H9 (cell line): ENCODE measurements around the gene PRPF6. TPM values are rescaled to one million over a fixed set of nuclear protein-coding genes. Genes with fewer than 3 reads are reported as not detected.

Experiments used
- DNase-seq: peaks from one replicate; pipeline ENCODE4 v3.0.0-alpha.2; 2017
- H2AFZ ChIP-seq: one replicate; pipeline ENCODE4 v1.6.1; 2013; ENCODE audit warnings: mild to moderate bottlenecking, low read length, control low read depth, moderate library complexity
- H2AK5ac ChIP-seq: 2 replicates; pipeline ENCODE4 v1.6.1; 2013; ENCODE audit warnings: low read length, control low read depth, mixed read lengths; ENCODE audit not compliant: insufficient read length
- H2BK120ac ChIP-seq: one replicate; pipeline ENCODE4 v1.6.1; 2013; ENCODE audit warnings: low read depth, mild to moderate bottlenecking, low read length, control low read depth, inconsistent platforms; ENCODE audit not compliant: poor library complexity, severe bottlenecking
- H2BK12ac ChIP-seq: 2 replicates; pipeline ENCODE4 v1.6.1; 2013; ENCODE audit warnings: low read length, control low read depth, mixed read lengths, low read depth; ENCODE audit not compliant: insufficient read length
- H2BK15ac ChIP-seq: 2 replicates; pipeline ENCODE4 v1.6.1; 2013; ENCODE audit warnings: low read depth, low read length, control low read depth
- H2BK20ac ChIP-seq: one replicate; pipeline ENCODE4 v1.6.1; 2013; ENCODE audit warnings: low read depth, mild to moderate bottlenecking, low read length, control low read depth, inconsistent platforms; ENCODE audit not compliant: poor library complexity, severe bottlenecking
- H2BK5ac ChIP-seq: 2 replicates; pipeline ENCODE4 v1.6.1; 2013; ENCODE audit warnings: low read length, control low read depth, mixed read lengths; ENCODE audit not compliant: insufficient read length
- H3K14ac ChIP-seq: 2 replicates; pipeline ENCODE4 v1.6.1; 2013; ENCODE audit warnings: low read length, control low read depth; ENCODE audit not compliant: insufficient read depth
- H3K18ac ChIP-seq: 2 replicates; pipeline ENCODE4 v1.6.1; 2013; ENCODE audit warnings: low read depth, mild to moderate bottlenecking, mixed read lengths, low read length, control low read depth; ENCODE audit not compliant: insufficient read length
- H3K23ac ChIP-seq: 2 replicates; pipeline ENCODE4 v1.6.1; 2013; ENCODE audit warnings: low read length, control low read depth, mixed read lengths, low read depth; ENCODE audit not compliant: insufficient read length
- H3K23me2 ChIP-seq: 2 replicates; pipeline ENCODE4 v1.6.1; 2013; ENCODE audit warnings: low read depth, mild to moderate bottlenecking, mixed read lengths, low read length, control low read depth; ENCODE audit not compliant: insufficient read length, poor library complexity, severe bottlenecking
- H3K27ac ChIP-seq: 2 replicates; pipeline ENCODE4 v1.5.1; 2013; ENCODE audit warnings: low read length, control low read depth, mixed read lengths, low read depth; ENCODE audit not compliant: insufficient read length
- H3K27me3 ChIP-seq: 2 replicates; pipeline ENCODE4 v1.6.1; 2013; ENCODE audit warnings: low read length, control low read depth, inconsistent platforms; ENCODE audit not compliant: insufficient read depth
- H3K4ac ChIP-seq: 2 replicates; pipeline ENCODE4 v1.6.1; 2013; ENCODE audit warnings: low read depth, mild to moderate bottlenecking, control low read depth, inconsistent platforms, low read length, moderate library complexity
- H3K4me1 ChIP-seq: 2 replicates; pipeline ENCODE4 v1.6.1; 2013; ENCODE audit warnings: low read length, control low read depth, inconsistent platforms; ENCODE audit not compliant: insufficient read depth
- H3K4me2 ChIP-seq: 2 replicates; pipeline ENCODE4 v1.6.1; 2013; ENCODE audit warnings: low read length, control low read depth, mixed read lengths; ENCODE audit not compliant: insufficient read length, insufficient read depth
- H3K56ac ChIP-seq: 2 replicates; pipeline ENCODE4 v1.6.1; 2013; ENCODE audit warnings: low read depth, mild to moderate bottlenecking, mixed read lengths, low read length, control low read depth; ENCODE audit not compliant: insufficient read length
- H3K79me1 ChIP-seq: 2 replicates; pipeline ENCODE4 v1.6.1; 2013; ENCODE audit warnings: low read depth, mild to moderate bottlenecking, moderate library complexity, low read length, control low read depth, inconsistent platforms; ENCODE audit not compliant: insufficient read depth, poor library complexity, severe bottlenecking
- H3K79me2 ChIP-seq: 2 replicates; pipeline ENCODE4 v1.6.1; 2013; ENCODE audit warnings: low read length, control low read depth, inconsistent platforms; ENCODE audit not compliant: insufficient read depth
- H3K9ac ChIP-seq: 2 replicates; pipeline ENCODE4 v1.6.1; 2013; ENCODE audit warnings: low read length, control low read depth, mixed read lengths; ENCODE audit not compliant: insufficient read length; ENCODE audit errors: extremely low read depth
- H3K9me3 ChIP-seq: one replicate; pipeline ENCODE4 v1.6.1; 2013; ENCODE audit warnings: low read depth, low read length, inconsistent platforms; ENCODE audit not compliant: control insufficient read depth
- H3T11ph ChIP-seq: one replicate; pipeline ENCODE4 v1.6.1; 2013; ENCODE audit warnings: mild to moderate bottlenecking, low read length, control low read depth, inconsistent platforms
- H4K20me1 ChIP-seq: one replicate; pipeline ENCODE4 v1.6.1; 2013; ENCODE audit not compliant: control insufficient read depth, insufficient read length, insufficient read depth
- H4K5ac ChIP-seq: 2 replicates; pipeline ENCODE4 v1.6.1; 2013; ENCODE audit warnings: low read depth, mild to moderate bottlenecking, mixed read lengths, low read length, control low read depth; ENCODE audit not compliant: insufficient read length
- H4K8ac ChIP-seq: replicated peaks from 2 replicates; pipeline ENCODE4 v1.6.1; 2013; ENCODE audit warnings: low read length, control low read depth, mixed read lengths, low read depth; ENCODE audit not compliant: insufficient read length
- H4K91ac ChIP-seq: 2 replicates; pipeline ENCODE4 v1.6.1; 2013; ENCODE audit warnings: low read depth, mild to moderate bottlenecking, moderate library complexity, mixed read lengths, low read length, control low read depth; ENCODE audit not compliant: insufficient read length
- H3K27ac Mint-ChIP-seq, 3 experiments: 2 replicates in 2 of 3; 3 replicates in 1 of 3; pipeline ENCODE4 v1.8.0; 2020 to 2021; ENCODE audit warnings: mixed read lengths in 3 of 3, mild to moderate bottlenecking in 1 of 3, moderate library complexity in 1 of 3
- H3K27me3 Mint-ChIP-seq: 2 replicates; pipeline ENCODE4 v1.8.0; 2021; ENCODE audit warnings: low read depth, mild to moderate bottlenecking, moderate library complexity, mixed read lengths
- H3K36me3 Mint-ChIP-seq, 3 experiments: 2 replicates in 2 of 3; 3 replicates in 1 of 3; pipeline ENCODE4 v1.8.0; 2020 to 2021; ENCODE audit warnings: low read depth in 3 of 3, mixed read lengths in 3 of 3; ENCODE audit not compliant: insufficient read depth in 1 of 3
- H3K4me1 Mint-ChIP-seq, 2 experiments: 2 replicates each; pipeline ENCODE4 v1.8.0; 2020; ENCODE audit warnings: mixed read lengths in 2 of 2
- H3K4me3 Mint-ChIP-seq, 2 experiments: 2 replicates in 1 of 2; 3 replicates in 1 of 2; pipeline ENCODE4 v1.8.0; 2020 to 2021; ENCODE audit warnings: mild to moderate bottlenecking in 2 of 2, mixed read lengths in 2 of 2, moderate library complexity in 1 of 2
- H3K9me3 Mint-ChIP-seq, 2 experiments: 2 replicates in 1 of 2; 3 replicates in 1 of 2; pipeline ENCODE4 v1.8.0; 2020; ENCODE audit warnings: mild to moderate bottlenecking in 2 of 2, mixed read lengths in 2 of 2, moderate library complexity in 1 of 2
- CTCF ChIP-seq: fragments of 200-600 bp; sonication (generic); conservative IDR thresholded peaks from 3 replicates; pipeline ENCODE4 v1.8.0; 2021; ENCODE audit warnings: antibody characterized with exemption, mild to moderate bottlenecking
- WGBS: extraction: QIAGEN DNeasy Blood & Tissue Kit; methylation state at CpG from one replicate; pipeline ENCODE4 v1.1.7; 2013; ENCODE audit warnings: missing lambda C conversion rate, low lambda C conversion rate, mixed read lengths; ENCODE audit not compliant: insufficient read length; ENCODE audit errors: extremely low coverage; 5-methylcytosine and 5-hydroxymethylcytosine counted together
- total RNA-seq: library from RNA; stranded (reverse); gene quantifications from 2 replicates; pipeline ENCODE4 v1.2.1, GENCODE V29; 2021

Gene PRPF6
- total RNA-seq, 1 experiment from 2014 or later = 87.9 TPM

DNA sequence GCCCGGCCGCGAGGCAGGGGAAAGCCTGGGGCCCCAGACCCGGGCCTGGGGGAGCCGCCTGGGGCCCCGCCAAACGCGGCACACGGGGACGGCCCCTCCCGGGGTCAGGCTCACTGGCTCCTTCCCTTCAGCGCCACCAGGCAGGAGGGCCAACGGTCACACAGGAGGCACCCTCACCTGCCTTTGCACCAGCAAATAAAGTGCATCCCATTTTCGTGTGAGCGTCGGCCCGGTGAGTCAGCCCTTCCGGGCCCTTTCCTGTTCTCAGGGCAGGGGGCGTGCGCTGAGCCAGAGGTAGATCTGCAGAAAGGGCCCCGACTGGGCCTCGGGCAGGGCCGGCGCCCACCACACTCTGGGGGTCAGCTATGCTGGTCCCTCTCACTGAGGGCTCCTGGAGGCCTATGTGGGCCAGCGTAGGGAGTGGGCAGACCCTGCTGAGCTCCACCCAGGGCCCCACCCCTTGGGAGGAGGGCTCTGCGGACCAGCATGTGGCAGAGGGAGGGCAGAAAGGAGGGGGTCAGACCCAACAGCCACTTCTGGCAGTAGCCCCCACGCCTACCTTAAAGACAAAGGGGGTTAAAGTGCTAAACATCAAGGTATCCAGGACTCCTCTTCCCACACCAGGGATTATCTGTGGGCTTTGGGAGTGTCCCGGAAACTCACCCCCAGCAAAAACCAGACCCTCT is 23.8 kb upstream of the PRPF6 start:
- Histone ChIP-seq H3K9me3 (no peaks in the 10 kb centered on the region), H3K23ac (no peak overlapping the region), H3K56ac (no peak overlapping the region), H2BK120ac (no peak overlapping the region), H3T11ph (no peak overlapping the region), H3K27me3 (no peaks in the 10 kb centered on the region), H2AFZ (no peak overlapping the region), H4K8ac (no peak overlapping the region), H4K20me1 (no peaks in the 10 kb centered on the region), H3K79me1 (peaks cover 2% of the 10 kb centered on the region), H3K9ac (peak overlapping the region; percentile 56), H3K4me1 (no peaks in the 10 kb centered on the region; the same call in 1 of the 2 replicates), H3K27ac (no peak overlapping the region), H4K91ac (no peak overlapping the region), H3K79me2 (peaks cover 15% of the 10 kb centered on the region; the same call in 1 of the 2 replicates), H3K14ac (no peak overlapping the region), H4K5ac (no peak overlapping the region), H3K4ac (no peak overlapping the region), H2AK5ac (no peak overlapping the region), H2BK5ac (no peak overlapping the region), H3K4me2 (peak overlapping the region; percentile 59), H2BK12ac (no peak overlapping the region), H2BK15ac (no peak overlapping the region), H2BK20ac (no peak overlapping the region), H3K18ac (peak overlapping the region; percentile 9), H3K23me2 (peaks cover 14% of the 10 kb centered on the region)
- no peaks in the 10 kb centered on the region for H3K9me3 Mint-ChIP-seq
- peak; percentile 95 for DNase-seq
- peak overlapping the region; percentile 70 to 86 for H3K4me3 Mint-ChIP-seq
- H3K36me3 Mint-ChIP-seq = peaks cover under 1 to 36% (median 26%) of the 10 kb centered on the region in 3 experiments; a peak in 6 of 7 replicates
- WGBS = no CpG with 5 or more reads among the region's 28 CpGs
- H3K4me1 Mint-ChIP-seq = peaks cover 33 to 35% of the 10 kb centered on the region in 2 experiments
- peak overlapping the region; percentile 87 to 92 (median 89); a peak in 5 of 7 replicates for H3K27ac Mint-ChIP-seq
- no peaks in the 10 kb centered on the region for H3K27me3 Mint-ChIP-seq
- peak; percentile 40; the same call in 2 of the 3 replicates for TF ChIP-seq CTCF
